EH (cell line): ENCODE measurements around the gene IQSEC1.

Source experiments
- DNase-seq: peaks from one replicate; pipeline ENCODE4 v3.0.0-alpha.2; 2015; ENCODE audit warnings: low read depth

The IQSEC1 gene

GRCh38 chr3:13067778-13068177, 5.5 kb downstream of the IQSEC1 start:
- no peak for DNase-seq

GRCh38 chr3:13066834-13067233, 6.4 kb downstream of the IQSEC1 start:
- DNase-seq: no peak

GRCh38 chr3:13066236-13066635, 7.0 kb downstream of the IQSEC1 start:
- DNase-seq: no peak

GRCh38 chr3:13065727-13066126, 7.5 kb downstream of the IQSEC1 start:
- no peak for DNase-seq

GRCh38 chr3:13064964-13065363, 8.3 kb downstream of the IQSEC1 start:
- no peak for DNase-seq

GRCh38 chr3:13064159-13064868, 8.9 kb downstream of the IQSEC1 start:
- no peak for DNase-seq

GRCh38 chr3:13063225-13063624, 10.0 kb downstream of the IQSEC1 start:
- DNase-seq: peak; percentile 8

GRCh38 chr3:13062647-13063046, 10.6 kb downstream of the IQSEC1 start:
- DNase-seq: no peak

GRCh38 chr3:13060341-13060910, 12.8 kb downstream of the IQSEC1 start:
- no peak for DNase-seq

- no peak for DNase-seq
Measured at GRCh38 chr3:13058346-13059120, 14.7 kb downstream of the IQSEC1 start.

GRCh38 chr3:13057282-13058040, 15.8 kb downstream of the IQSEC1 start:
- DNase-seq: no peak

GRCh38 chr3:13055634-13056033, 17.6 kb downstream of the IQSEC1 start:
- no peak for DNase-seq

- DNase-seq: no peak
Measured at GRCh38 chr3:13054341-13055285, 18.6 kb downstream of the IQSEC1 start.

- no peak for DNase-seq
Measured at GRCh38 chr3:13053893-13054292, 19.3 kb downstream of the IQSEC1 start.

GRCh38 chr3:13053420-13053819, 19.8 kb downstream of the IQSEC1 start:
- DNase-seq: no peak

- DNase-seq: no peak
Measured at GRCh38 chr3:13052191-13052820, 20.9 kb downstream of the IQSEC1 start.

GRCh38 chr3:13051581-13051980, 21.6 kb downstream of the IQSEC1 start:
- no peak for DNase-seq

- no peak for DNase-seq
Measured at GRCh38 chr3:13051066-13051465, 22.2 kb downstream of the IQSEC1 start.

GRCh38 chr3:13050446-13050845, 22.8 kb downstream of the IQSEC1 start:
- DNase-seq: no peak

GRCh38 chr3:13049400-13049799, 23.8 kb downstream of the IQSEC1 start:
- no peak for DNase-seq
